ENCODE data around the gene CC2D1A.

- TF ChIP-seq CTCF (IDR thresholded peaks at IDR 0.05): no peak
- TF ChIP-seq POLR2A (IDR thresholded peaks at IDR 0.05): no peak
Observed at GRCh38 chr19:13965926-13966683, 60.1 kb downstream of the CC2D1A start.
